GM12892 (cell line): ENCODE measurements around the gene BCO2.

Source experiments
- POLR2A ChIP-seq: IDR thresholded peaks from 2 replicates; pipeline ENCODE4 v1.6.1; 2011; ENCODE audit warnings: low read depth, low read length, control low read depth
- POLR2AphosphoS5 ChIP-seq: IDR thresholded peaks from 2 replicates; pipeline ENCODE4 v1.6.1; 2011; ENCODE audit warnings: low read depth, low read length, control low read depth

- TF ChIP-seq POLR2A = no peak
- no peak for TF ChIP-seq POLR2AphosphoS5
Observed at GRCh38 chr11:112156956-112157766, 18.2 kb upstream of the BCO2 start.
